Astrocyte (in vitro differentiated cells and primary cell): Measurements from ENCODE around the gene EBF4. TPM values are rescaled to one million over a fixed set of nuclear protein-coding genes. Genes with fewer than 3 reads are reported as not detected.

Source experiments
- DNase-seq: peaks from one replicate; pipeline ENCODE4 v3.0.0-alpha.2; 2010; ENCODE audit warnings: low read depth
- FAIRE-seq: peaks from 2 replicates; lab custom pipeline; 2011; peaks lifted over from hg19 to GRCh38; lab: Jason Lieb, UNC
- H2AFZ ChIP-seq: 2 replicates; pipeline ENCODE4 v1.6.0; 2012; ENCODE audit warnings: low read depth, low read length, inconsistent platforms
- H3K27ac ChIP-seq: 2 replicates; pipeline ENCODE4 v1.5.1; 2011; ENCODE audit warnings: low read depth, low read length, inconsistent platforms
- H3K27me3 ChIP-seq: 2 replicates; pipeline ENCODE4 v1.6.0; 2011; ENCODE audit warnings: low read length, inconsistent platforms; ENCODE audit not compliant: insufficient read depth
- H3K36me3 ChIP-seq: 2 replicates; pipeline ENCODE4 v1.5.1; 2011; ENCODE audit warnings: low read length, inconsistent platforms; ENCODE audit not compliant: insufficient read depth
- H3K4me1 ChIP-seq: 2 replicates; pipeline ENCODE4 v1.5.1; 2011; ENCODE audit warnings: low read length, inconsistent platforms; ENCODE audit not compliant: insufficient read depth
- H3K4me2 ChIP-seq: 2 replicates; pipeline ENCODE4 v1.6.0; 2012; ENCODE audit warnings: low read length, inconsistent platforms
- H3K4me3 ChIP-seq: 2 replicates; pipeline ENCODE4 v1.5.1; 2011; ENCODE audit warnings: low read depth, mild to moderate bottlenecking, low read length, inconsistent platforms; ENCODE audit not compliant: insufficient read depth
- H3K79me2 ChIP-seq: 2 replicates; pipeline ENCODE4 v1.6.0; 2012; ENCODE audit warnings: mild to moderate bottlenecking, low read length, inconsistent platforms; ENCODE audit not compliant: insufficient read depth
- H3K9ac ChIP-seq: 2 replicates; pipeline ENCODE4 v1.6.0; 2012; ENCODE audit warnings: mild to moderate bottlenecking, low read length, inconsistent platforms
- H3K9me3 ChIP-seq: 2 replicates; pipeline ENCODE4 v1.5.1; 2012; ENCODE audit warnings: low read depth, mild to moderate bottlenecking, low read length, inconsistent platforms; ENCODE audit not compliant: insufficient read depth
- H4K20me1 ChIP-seq: 2 replicates; pipeline ENCODE4 v1.6.0; 2012; ENCODE audit warnings: low read length, inconsistent platforms; ENCODE audit not compliant: insufficient read depth
- H3K27ac Mint-ChIP-seq: one replicate; pipeline ENCODE4 v1.8.0; 2021; ENCODE audit warnings: mild to moderate bottlenecking, mixed read lengths; ENCODE audit not compliant: unreplicated experiment
- H3K27me3 Mint-ChIP-seq: one replicate; pipeline ENCODE4 v1.8.0; 2021; ENCODE audit warnings: low read depth, mixed read lengths; ENCODE audit not compliant: unreplicated experiment
- H3K36me3 Mint-ChIP-seq: one replicate; pipeline ENCODE4 v1.8.0; 2021; ENCODE audit warnings: low read depth, mixed read lengths; ENCODE audit not compliant: unreplicated experiment
- H3K4me1 Mint-ChIP-seq: one replicate; pipeline ENCODE4 v1.8.0; 2021; ENCODE audit warnings: low read depth, mixed read lengths; ENCODE audit not compliant: unreplicated experiment
- H3K4me3 Mint-ChIP-seq: one replicate; pipeline ENCODE4 v1.8.0; 2021; ENCODE audit warnings: mild to moderate bottlenecking, moderate library complexity, mixed read lengths; ENCODE audit not compliant: unreplicated experiment
- H3K9me3 Mint-ChIP-seq: one replicate; pipeline ENCODE4 v1.8.0; 2021; ENCODE audit warnings: mild to moderate bottlenecking, mixed read lengths; ENCODE audit not compliant: unreplicated experiment
- EZH2 ChIP-seq: IDR thresholded peaks from 2 replicates; pipeline ENCODE4 v1.6.1; 2012; ENCODE audit warnings: mild to moderate bottlenecking, low read length, inconsistent platforms; ENCODE audit not compliant: insufficient read depth
- total RNA-seq: library from RNA; stranded (reverse); gene quantifications from 2 replicates; pipeline ENCODE4 v1.2.1, GENCODE V29; 2021
- TF ChIP-seq, protein P1 (sequence below): IDR thresholded peaks from 2 replicates; pipeline ENCODE4 v1.5.1; 2011; ENCODE audit warnings: low read depth, mild to moderate bottlenecking, inconsistent platforms, low read length, moderate library complexity; ENCODE audit not compliant: insufficient read depth

EBF4 gene
- total RNA-seq, 1 donor from 2014 or later, result 2.3 TPM

DNA sequence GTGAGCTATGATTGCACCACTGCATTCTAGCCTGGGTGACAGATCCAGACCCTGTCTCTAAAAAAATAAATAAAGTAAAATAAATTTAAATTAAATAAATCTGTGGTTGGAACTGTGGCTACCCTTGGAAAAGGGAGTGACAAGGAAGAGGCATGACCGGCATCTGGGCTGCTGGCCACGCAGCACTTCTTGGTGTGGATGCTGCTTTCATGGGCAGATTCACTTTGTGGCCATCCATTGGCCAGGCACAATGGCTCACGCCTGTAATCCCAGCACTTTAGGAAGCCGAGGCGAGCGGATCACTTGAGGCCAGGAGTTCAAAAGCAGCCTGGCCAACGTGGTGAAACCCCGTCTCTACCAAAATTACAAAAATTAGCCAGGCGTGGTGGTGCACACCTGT lies 16.1 kb downstream of the EBF4 start:
- peaks cover 2% of the 10 kb centered on the region for H3K9me3 Mint-ChIP-seq
- H3K4me1 Mint-ChIP-seq, result peaks cover 4% of the 10 kb centered on the region
- H4K20me1 ChIP-seq, result no peaks in the 10 kb centered on the region
- no peak for DNase-seq
- H3K4me2 ChIP-seq, result no peak overlapping the region
- no peak overlapping the region for H3K9ac ChIP-seq
- H3K27me3 Mint-ChIP-seq, result peaks cover 32% of the 10 kb centered on the region
- peaks cover 11% of the 10 kb centered on the region for H3K27me3 ChIP-seq
- FAIRE-seq, result no peak
- no peak overlapping the region for H3K27ac ChIP-seq
- H3K4me3 ChIP-seq, result no peak overlapping the region
- H3K36me3 ChIP-seq, result no peaks in the 10 kb centered on the region
- TF ChIP-seq EZH2, result no peak
- TF ChIP-seq, protein P1, sequence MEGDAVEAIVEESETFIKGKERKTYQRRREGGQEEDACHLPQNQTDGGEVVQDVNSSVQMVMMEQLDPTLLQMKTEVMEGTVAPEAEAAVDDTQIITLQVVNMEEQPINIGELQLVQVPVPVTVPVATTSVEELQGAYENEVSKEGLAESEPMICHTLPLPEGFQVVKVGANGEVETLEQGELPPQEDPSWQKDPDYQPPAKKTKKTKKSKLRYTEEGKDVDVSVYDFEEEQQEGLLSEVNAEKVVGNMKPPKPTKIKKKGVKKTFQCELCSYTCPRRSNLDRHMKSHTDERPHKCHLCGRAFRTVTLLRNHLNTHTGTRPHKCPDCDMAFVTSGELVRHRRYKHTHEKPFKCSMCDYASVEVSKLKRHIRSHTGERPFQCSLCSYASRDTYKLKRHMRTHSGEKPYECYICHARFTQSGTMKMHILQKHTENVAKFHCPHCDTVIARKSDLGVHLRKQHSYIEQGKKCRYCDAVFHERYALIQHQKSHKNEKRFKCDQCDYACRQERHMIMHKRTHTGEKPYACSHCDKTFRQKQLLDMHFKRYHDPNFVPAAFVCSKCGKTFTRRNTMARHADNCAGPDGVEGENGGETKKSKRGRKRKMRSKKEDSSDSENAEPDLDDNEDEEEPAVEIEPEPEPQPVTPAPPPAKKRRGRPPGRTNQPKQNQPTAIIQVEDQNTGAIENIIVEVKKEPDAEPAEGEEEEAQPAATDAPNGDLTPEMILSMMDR, result no peak
- H3K9me3 ChIP-seq, result no peaks in the 10 kb centered on the region
- H3K36me3 Mint-ChIP-seq, result no peaks in the 10 kb centered on the region
- H3K27ac Mint-ChIP-seq, result no peak overlapping the region
- H3K79me2 ChIP-seq, result no peaks in the 10 kb centered on the region
- no peaks in the 10 kb centered on the region for H3K4me1 ChIP-seq
- no peak overlapping the region for H3K4me3 Mint-ChIP-seq
- H2AFZ ChIP-seq, result no peak overlapping the region

DNA sequence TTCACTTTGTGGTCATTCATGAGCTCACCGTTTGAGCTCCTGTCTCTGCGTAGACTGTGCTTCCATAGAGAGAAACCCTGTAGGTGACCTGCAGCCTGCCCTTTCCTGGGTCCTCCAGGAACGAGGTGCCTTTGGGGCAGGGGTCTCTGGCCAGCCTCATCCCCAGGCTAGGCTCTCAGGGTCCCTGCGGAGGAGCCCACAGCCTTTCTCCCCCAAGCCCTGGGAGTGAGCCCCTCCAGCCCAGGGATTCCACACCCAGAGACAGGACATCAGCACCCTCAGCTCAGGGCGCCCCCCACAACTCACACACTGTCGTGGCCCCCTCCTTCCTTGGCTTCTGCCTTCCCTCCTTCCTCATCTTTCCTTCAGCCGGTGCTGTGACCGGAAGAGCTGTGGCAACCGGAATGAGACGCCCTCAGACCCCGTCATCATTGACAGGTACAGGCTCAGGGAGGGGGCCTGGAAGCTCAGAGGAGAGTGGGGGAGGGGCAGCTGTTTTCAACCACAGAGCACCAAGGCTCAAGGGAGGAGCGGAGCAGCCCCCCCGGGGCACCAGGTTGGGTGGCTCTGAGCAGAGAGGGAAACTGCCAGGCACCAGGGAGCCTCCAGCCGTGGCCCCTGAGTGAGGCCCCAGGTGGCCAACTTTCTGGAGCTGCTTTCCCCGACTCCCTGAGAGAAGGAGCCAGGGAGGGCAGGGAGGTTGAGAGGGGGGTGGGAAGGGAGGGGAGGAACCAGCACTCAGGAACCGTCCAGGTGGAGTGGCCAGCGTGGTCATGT lies 16.8 kb downstream of the EBF4 start:
- Mint-ChIP-seq H3K36me3 (no peaks in the 10 kb centered on the region), H3K27ac (peak overlapping the region; percentile 8), H3K4me3 (no peak overlapping the region), H3K9me3 (peaks cover 2% of the 10 kb centered on the region), H3K27me3 (peaks cover 26% of the 10 kb centered on the region), H3K4me1 (peaks cover 4% of the 10 kb centered on the region)
- no peak overlapping the region for H2AFZ ChIP-seq
- DNase-seq (no peak), FAIRE-seq (no peak)
- no peak overlapping the region for H3K27ac ChIP-seq
- H3K9me3 ChIP-seq, result no peaks in the 10 kb centered on the region
- H3K36me3 ChIP-seq, result no peaks in the 10 kb centered on the region
- no peaks in the 10 kb centered on the region for H3K79me2 ChIP-seq
- H3K27me3 ChIP-seq, result peaks cover 11% of the 10 kb centered on the region
- H3K9ac ChIP-seq, result no peak overlapping the region
- H3K4me2 ChIP-seq, result no peak overlapping the region
- TF ChIP-seq EZH2, result no peak
- TF ChIP-seq, protein P1, result no peak
- H3K4me1 ChIP-seq, result no peaks in the 10 kb centered on the region
- no peak overlapping the region for H3K4me3 ChIP-seq
- H4K20me1 ChIP-seq, result no peaks in the 10 kb centered on the region

DNA sequence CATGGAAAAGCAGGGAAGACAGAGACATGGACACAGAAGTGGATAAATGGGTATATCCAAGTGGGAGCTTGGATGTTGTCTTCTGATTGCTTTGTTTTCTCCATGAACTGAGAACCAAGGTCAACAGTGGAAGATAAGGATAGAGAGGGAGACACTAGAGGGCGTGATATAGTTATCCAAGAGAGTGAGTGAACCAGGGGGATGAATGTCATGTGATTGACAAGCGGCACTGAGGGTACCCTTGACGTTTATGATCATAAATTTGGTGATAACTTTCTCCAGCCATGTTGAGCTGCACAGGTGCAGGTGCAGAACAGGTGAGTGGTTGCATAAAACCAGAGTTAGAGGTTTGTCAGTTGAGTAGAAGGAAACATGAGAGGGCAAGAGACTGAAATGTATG lies 20.7 kb downstream of the EBF4 start:
- H3K4me1 ChIP-seq, result no peaks in the 10 kb centered on the region
- DNase-seq, result no peak
- no peak overlapping the region for H3K27ac ChIP-seq
- H3K4me3 ChIP-seq, result no peak overlapping the region
- no peaks in the 10 kb centered on the region for H3K36me3 Mint-ChIP-seq
- no peak overlapping the region for H3K4me2 ChIP-seq
- H3K9me3 Mint-ChIP-seq, result no peaks in the 10 kb centered on the region
- TF ChIP-seq, protein P1, result no peak
- no peak for TF ChIP-seq EZH2
- H3K27me3 ChIP-seq, result peaks cover 9% of the 10 kb centered on the region
- H3K9ac ChIP-seq, result no peak overlapping the region
- no peaks in the 10 kb centered on the region for H4K20me1 ChIP-seq
- H3K79me2 ChIP-seq, result no peaks in the 10 kb centered on the region
- peaks cover 4% of the 10 kb centered on the region for H3K27me3 Mint-ChIP-seq
- no peak for FAIRE-seq
- H3K27ac Mint-ChIP-seq, result no peak overlapping the region
- H3K36me3 ChIP-seq, result no peaks in the 10 kb centered on the region
- no peaks in the 10 kb centered on the region for H3K4me1 Mint-ChIP-seq
- H3K4me3 Mint-ChIP-seq, result no peak overlapping the region
- no peaks in the 10 kb centered on the region for H3K9me3 ChIP-seq
- no peak overlapping the region for H2AFZ ChIP-seq
